T-helper 2 cell treated with Interferon-gamma antibody and Interleukin-4, amounts not matched to agents 5 μg/mL and 100 μg/mL, for 36 hours (primary cell): ENCODE data around the gene GDF10.
A peak's percentile ranks its signal among the peaks of the same experiment; 100 is the strongest.

ENCODE experiments used
- DNase-seq: peaks from one replicate; pipeline ENCODE4 v3.0.0; 2021; ENCODE audit warnings: low spot score
- H3K27ac Mint-ChIP-seq: one replicate; pipeline ENCODE4 v1.8.0; 2021; ENCODE audit warnings: mild to moderate bottlenecking, mixed read lengths
- H3K27me3 Mint-ChIP-seq: one replicate; pipeline ENCODE4 v1.8.0; 2021; ENCODE audit warnings: low read depth, mixed read lengths
- H3K36me3 Mint-ChIP-seq: one replicate; pipeline ENCODE4 v1.8.0; 2021; ENCODE audit warnings: low read depth, mixed read lengths
- H3K4me1 Mint-ChIP-seq: one replicate; pipeline ENCODE4 v1.8.0; 2021; ENCODE audit warnings: low read depth, mixed read lengths
- H3K4me3 Mint-ChIP-seq: one replicate; pipeline ENCODE4 v1.8.0; 2022; ENCODE audit warnings: mild to moderate bottlenecking, moderate library complexity, mixed read lengths
- H3K9me3 Mint-ChIP-seq: one replicate; pipeline ENCODE4 v1.8.0; 2021; ENCODE audit warnings: mixed read lengths

GDF10 gene

DNA sequence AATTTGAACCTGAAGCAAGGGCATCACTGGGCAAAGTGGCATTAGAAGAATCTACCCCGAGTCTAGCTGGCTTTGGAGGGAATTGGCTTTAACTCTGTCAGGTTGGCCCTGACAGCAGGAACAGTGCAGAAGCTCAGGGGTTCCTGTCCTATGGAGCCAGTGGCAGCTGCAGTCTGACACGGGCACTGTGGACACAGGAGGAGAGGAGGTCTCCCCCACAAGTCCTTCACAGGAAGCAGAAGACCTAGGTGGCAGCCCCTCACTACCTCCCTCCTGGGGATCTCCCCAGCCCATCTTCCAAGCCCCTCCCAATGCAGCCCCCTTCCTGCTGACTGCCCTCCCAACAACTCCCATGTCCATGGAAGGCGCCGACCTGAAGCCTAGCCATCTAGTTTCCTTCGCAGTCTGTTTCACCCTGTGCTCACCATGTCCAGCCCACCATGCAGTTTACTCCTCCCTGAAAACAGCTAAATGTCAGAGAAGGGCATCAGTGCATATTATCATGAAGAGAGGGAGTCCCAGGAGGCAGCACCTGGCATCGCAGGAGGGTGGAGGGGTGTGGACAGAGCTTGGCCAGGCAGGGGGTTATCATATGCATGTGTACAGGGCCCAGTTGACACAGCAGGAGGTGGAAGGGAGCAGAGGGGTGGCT, 17.9 kb upstream of the GDF10 start:
- H3K27ac Mint-ChIP-seq = no peak overlapping the region
- H3K4me1 Mint-ChIP-seq = peaks cover 24% of the 10 kb centered on the region
- H3K4me3 Mint-ChIP-seq = no peak overlapping the region
- H3K27me3 Mint-ChIP-seq = peaks cover 2% of the 10 kb centered on the region
- no peaks in the 10 kb centered on the region for H3K36me3 Mint-ChIP-seq
- H3K9me3 Mint-ChIP-seq = no peaks in the 10 kb centered on the region
- no peak for DNase-seq

DNA sequence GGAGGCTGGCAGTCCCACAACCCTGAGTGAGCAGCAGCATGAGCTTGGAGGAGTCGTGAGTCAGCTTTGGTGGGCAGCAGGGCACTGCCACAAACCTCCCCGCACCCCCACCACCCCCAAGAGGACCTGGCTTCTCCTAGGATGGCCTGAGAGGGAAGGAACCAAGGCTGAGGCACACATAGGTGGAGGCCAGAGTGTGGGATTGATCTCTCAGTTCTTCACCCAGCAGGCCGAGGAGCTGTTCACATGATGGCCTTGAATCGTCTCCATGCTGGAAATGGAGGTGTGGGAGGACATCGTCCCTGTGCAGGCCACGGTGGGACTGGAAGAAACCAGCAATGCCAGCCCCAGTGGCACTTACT, 17.4 kb upstream of the GDF10 start:
- Mint-ChIP-seq H3K27me3 (peaks cover 2% of the 10 kb centered on the region), H3K9me3 (no peaks in the 10 kb centered on the region), H3K4me3 (no peak overlapping the region), H3K27ac (no peak overlapping the region), H3K4me1 (peaks cover 19% of the 10 kb centered on the region), H3K36me3 (no peaks in the 10 kb centered on the region)
- DNase-seq = no peak

DNA sequence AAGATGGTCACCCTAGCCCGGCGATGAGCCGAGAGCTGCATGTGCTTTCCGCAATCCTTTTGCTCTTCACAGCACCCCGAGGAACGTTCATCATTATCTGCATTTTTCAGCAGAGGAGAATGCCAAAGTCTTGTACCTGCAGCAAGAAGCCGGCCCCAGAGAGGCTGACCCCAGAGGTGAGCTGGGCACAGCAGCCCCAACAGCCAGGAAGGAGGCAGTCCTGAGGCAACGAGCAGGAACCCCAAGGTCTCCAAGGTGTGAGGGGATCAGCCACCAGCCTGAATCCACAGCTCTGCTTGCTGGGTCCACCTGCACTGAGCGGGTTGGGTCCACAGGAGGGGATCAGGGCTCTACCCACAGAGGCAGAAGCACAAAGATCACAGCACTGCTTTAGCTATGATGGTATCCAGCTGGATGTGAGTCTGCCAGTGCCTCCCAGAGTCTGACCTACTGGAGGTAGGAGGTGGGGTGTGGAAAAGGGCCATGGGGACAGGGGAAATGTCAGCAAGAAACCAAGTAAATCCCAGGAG, 16.8 kb upstream of the GDF10 start:
- H3K27me3 Mint-ChIP-seq = peaks cover 2% of the 10 kb centered on the region
- H3K9me3 Mint-ChIP-seq = no peaks in the 10 kb centered on the region
- peaks cover 17% of the 10 kb centered on the region for H3K4me1 Mint-ChIP-seq
- no peak overlapping the region for H3K27ac Mint-ChIP-seq
- no peaks in the 10 kb centered on the region for H3K36me3 Mint-ChIP-seq
- DNase-seq = no peak
- no peak overlapping the region for H3K4me3 Mint-ChIP-seq

DNA sequence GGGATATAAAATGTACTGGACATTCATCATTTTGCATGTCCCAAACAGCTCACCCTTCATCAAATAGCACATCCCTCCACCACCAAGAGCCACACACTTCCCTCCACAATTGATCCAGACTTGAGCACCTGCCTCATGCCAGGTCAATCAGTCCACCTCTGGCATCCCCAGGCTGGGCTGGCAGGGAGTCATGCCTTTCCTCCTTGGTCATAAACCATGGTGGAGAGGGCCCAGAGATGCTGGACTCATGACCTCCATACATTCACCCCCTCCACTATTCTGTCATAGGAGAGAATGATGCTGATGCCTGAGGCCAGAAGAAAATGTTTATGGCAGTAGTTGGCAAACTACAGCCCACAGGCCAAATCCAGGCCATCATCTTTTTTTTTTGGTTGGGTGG, 16.1 kb upstream of the GDF10 start:
- H3K9me3 Mint-ChIP-seq = no peaks in the 10 kb centered on the region
- peaks cover 15% of the 10 kb centered on the region for H3K4me1 Mint-ChIP-seq

DNA sequence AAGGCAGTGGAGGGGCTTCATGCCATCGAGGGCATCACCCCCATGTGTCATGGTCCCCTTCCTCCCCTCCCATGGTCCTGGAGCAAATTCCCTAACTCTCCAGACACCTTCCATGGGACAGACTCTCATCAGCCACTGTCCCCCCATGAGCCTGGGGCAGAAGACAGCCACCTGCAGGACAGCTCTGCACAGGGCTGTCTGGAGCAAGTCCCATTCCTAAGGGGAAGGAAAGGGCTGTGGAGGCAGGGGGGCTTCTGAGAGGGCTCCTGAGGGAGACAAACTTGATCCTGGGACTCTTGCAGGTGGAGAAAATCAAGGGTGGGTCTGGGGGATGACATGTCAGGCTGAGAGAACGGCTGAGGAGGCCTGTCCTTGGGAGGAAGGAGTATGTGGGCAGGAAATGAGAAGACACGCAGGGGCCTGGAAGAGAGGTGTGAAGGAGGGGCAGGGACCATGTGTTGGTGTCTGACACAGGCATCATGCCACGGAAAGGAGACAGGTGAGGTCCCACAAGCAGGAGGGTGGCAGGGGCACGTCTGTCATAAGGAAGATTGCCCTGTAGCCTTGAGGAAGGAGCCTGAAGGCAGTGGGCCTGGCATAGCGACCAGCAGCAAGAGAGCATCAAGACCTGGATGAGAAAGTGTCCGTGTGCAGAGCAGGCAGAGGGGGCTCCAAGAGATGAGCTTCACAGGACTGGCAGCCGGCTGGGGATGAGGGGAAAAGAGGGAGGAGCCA, 14.4 kb upstream of the GDF10 start:
- Mint-ChIP-seq H3K27me3 (peaks cover 2% of the 10 kb centered on the region), H3K36me3 (no peaks in the 10 kb centered on the region), H3K27ac (no peak overlapping the region), H3K9me3 (no peaks in the 10 kb centered on the region), H3K4me3 (no peak overlapping the region), H3K4me1 (peaks cover 15% of the 10 kb centered on the region)
- DNase-seq = no peak

More for the DNA sequence above, 16.1 kb upstream of the GDF10 start:
- Mint-ChIP-seq H3K27me3 (peaks cover 2% of the 10 kb centered on the region), H3K36me3 (no peaks in the 10 kb centered on the region), H3K27ac (no peak overlapping the region), H3K4me3 (no peak overlapping the region)
- DNase-seq = no peak

DNA sequence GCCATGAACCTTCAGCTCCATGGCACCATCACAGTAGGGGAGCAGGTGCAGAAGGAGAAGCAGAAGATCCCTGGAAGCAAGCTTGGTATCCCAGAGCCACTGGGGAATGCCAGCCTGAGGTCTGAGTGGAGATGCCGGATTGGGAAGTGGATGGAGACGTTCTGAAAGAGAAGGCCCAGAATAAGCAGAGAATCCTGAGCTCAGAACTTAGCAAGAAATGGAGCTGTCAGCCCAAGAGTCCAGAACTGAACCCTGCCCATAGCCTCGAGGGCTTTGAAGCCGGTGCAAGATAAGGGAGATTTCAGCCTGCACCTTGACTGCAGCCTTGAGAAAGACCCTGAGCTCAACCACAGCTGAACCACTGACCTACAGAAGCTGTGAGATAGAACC, 13.9 kb upstream of the GDF10 start:
- Mint-ChIP-seq H3K4me1 (peaks cover 15% of the 10 kb centered on the region), H3K4me3 (no peak overlapping the region), H3K27ac (no peak overlapping the region), H3K27me3 (peaks cover 2% of the 10 kb centered on the region), H3K9me3 (no peaks in the 10 kb centered on the region), H3K36me3 (no peaks in the 10 kb centered on the region)
- DNase-seq = no peak

DNA sequence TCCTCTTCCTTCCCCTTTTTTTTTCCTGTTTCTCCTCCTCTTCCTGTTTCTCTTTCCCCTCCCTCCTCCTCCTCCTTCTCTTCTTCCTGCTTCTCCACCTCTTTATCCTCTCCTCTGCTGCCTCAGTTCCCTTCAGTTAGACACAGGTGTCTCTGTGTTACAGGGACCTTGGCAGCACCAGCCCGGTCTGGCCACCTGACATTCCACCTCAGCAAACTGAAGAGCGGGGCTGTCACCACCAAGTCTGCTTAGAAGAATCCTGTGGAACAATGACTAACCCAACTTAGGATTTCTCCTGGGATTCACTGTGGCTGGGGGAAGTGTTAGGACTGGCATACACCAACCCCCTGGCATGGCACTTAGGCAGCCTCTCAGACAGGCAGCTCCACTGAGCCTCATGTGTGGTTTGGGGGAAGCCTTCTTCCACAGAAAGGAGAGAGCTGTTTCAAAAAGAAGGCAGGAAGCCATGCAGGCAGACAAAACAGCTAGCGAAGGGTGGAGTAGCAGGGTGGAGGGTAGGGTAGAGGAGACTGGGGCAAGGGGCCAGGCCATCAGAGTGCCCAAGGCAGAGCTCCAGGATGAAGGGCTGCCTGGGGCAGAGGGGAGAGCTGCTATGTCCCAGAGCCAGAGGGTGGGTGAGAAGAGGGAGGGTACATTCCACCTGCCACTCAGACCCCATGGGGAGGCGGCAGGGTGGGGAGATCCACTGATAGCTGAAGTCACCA, 13.2 kb upstream of the GDF10 start:
- Mint-ChIP-seq H3K36me3 (no peaks in the 10 kb centered on the region), H3K27me3 (no peaks in the 10 kb centered on the region), H3K4me1 (peaks cover 15% of the 10 kb centered on the region), H3K9me3 (no peaks in the 10 kb centered on the region), H3K4me3 (peak overlapping the region; percentile 21), H3K27ac (peak overlapping the region; percentile 63)
- no peak for DNase-seq

DNA sequence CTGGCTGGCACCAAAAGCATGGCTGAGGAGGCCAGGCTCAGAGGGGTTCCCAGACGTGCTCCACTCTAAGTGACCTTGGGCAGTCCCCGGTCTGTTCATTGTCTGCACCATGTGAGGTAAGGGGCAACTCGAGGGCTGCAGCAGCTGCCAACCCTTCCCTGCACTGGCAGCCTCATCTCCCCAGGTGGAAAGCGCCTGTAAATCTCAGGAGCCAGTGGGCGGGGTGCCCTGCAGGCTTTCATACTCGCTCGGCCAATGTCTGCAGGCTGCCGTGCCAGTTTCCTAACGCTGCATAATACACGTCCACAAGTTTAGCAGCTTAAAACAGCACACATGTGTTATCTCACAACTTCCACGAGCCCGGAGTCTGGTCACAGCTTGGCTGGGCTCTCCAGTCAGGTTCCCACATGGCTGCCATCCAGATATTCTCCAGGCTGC, 12.6 kb upstream of the GDF10 start:
- Mint-ChIP-seq H3K36me3 (no peaks in the 10 kb centered on the region), H3K27me3 (no peaks in the 10 kb centered on the region), H3K27ac (no peak overlapping the region), H3K4me1 (peaks cover 15% of the 10 kb centered on the region), H3K9me3 (no peaks in the 10 kb centered on the region), H3K4me3 (no peak overlapping the region)
- DNase-seq = no peak

DNA sequence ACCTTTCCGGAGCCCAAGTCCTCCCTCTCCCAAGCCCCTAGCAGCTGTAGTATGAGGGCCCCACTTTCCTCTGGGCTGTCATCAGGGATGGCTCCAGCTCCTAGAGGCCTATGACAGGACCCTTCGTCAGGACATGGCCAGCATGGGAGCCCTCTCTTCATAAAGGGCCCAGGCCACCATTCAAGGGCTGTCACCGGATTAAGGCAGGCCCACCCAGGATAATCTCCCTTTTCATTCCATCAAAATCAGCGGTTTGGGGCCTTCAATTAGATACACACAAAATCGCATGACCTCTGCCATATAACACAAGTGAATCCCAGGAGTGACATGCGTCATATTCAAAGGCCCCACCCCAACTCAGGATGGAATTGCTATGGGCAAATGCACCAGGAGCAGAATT, 12.2 kb upstream of the GDF10 start:
- Mint-ChIP-seq H3K27me3 (no peaks in the 10 kb centered on the region), H3K9me3 (no peaks in the 10 kb centered on the region), H3K4me3 (no peak overlapping the region), H3K27ac (no peak overlapping the region), H3K4me1 (peaks cover 15% of the 10 kb centered on the region), H3K36me3 (no peaks in the 10 kb centered on the region)
- no peak for DNase-seq

DNA sequence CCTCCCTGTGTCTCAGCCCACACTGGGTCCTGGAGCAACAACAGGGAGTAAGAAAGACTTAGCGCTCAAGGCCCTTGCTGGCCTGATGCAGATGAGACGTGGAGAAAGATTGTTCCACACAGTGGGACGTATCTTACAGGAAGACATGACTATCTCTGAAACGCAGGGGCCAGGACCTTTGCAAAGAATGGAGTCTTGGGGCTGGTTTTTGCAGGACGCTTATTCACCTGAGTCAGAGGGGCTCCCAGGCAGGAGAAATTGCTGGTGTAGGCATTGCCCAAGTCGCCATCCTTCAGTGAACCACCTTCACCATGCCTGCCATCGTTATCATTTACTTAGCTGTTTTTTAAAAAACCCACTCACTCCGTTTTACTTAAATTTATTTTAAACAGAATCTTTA, 11.8 kb upstream of the GDF10 start:
- Mint-ChIP-seq H3K27ac (no peak overlapping the region), H3K9me3 (no peaks in the 10 kb centered on the region), H3K36me3 (no peaks in the 10 kb centered on the region), H3K4me3 (no peak overlapping the region), H3K4me1 (peaks cover 15% of the 10 kb centered on the region), H3K27me3 (no peaks in the 10 kb centered on the region)
- DNase-seq = no peak

DNA sequence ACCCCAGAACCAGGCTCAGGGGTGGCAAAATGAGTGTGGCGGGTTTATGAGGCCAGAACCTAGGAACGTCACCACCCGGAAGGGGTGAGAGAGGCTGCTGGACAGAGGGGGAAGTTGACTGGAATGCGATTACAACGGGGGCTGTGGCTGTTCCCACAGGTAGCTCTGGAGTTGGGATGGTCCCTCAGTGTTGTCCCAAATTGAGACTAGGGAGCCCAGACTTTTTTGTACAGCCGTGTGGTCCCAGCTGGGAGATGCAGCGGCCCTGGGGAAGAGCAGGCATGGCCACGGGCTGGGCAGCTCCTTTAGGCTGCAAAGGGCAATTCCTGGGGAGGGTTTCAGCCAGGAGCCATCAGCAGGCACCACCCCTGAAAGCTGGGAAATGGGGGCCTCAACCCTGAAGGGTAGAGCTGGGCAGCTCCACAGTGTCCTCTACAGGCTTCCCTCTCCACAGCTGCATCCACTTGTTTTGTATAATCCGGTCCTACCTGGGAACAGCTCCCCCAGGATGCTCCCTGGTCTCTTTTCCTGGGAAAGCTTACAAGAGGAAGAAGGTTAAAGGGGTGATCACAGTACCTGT, 11.0 kb upstream of the GDF10 start:
- no peaks in the 10 kb centered on the region for H3K9me3 Mint-ChIP-seq
- no peak for DNase-seq

DNA sequence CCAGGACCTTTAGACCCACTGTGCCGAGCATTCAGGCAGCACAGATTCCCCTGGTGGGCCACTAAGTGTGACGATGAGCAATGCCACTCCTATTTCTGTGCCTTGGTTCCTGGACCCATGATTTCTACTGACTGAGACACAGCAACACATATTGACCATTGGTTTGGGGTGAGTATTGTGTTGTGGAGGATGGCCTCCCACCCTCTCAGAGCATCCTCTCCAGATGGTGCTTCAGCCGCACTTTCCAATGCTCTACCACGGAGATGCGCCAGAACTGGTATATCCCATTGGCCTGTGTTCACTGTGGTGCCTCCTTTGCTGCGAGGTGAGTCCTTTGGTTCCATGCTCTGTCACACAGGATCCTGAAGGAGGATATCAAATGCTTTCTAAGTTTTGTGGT, 10.1 kb upstream of the GDF10 start:
- no peak overlapping the region for H3K4me3 Mint-ChIP-seq
- H3K4me1 Mint-ChIP-seq = peaks cover 13% of the 10 kb centered on the region
- no peaks in the 10 kb centered on the region for H3K36me3 Mint-ChIP-seq
- no peaks in the 10 kb centered on the region for H3K27me3 Mint-ChIP-seq
- no peak for DNase-seq
- no peaks in the 10 kb centered on the region for H3K9me3 Mint-ChIP-seq
- no peak overlapping the region for H3K27ac Mint-ChIP-seq

More for the DNA sequence above, 11.0 kb upstream of the GDF10 start:
- H3K27ac Mint-ChIP-seq = no peak overlapping the region
- no peak overlapping the region for H3K4me3 Mint-ChIP-seq
- peaks cover 15% of the 10 kb centered on the region for H3K4me1 Mint-ChIP-seq
- H3K27me3 Mint-ChIP-seq = no peaks in the 10 kb centered on the region
- H3K36me3 Mint-ChIP-seq = no peaks in the 10 kb centered on the region

DNA sequence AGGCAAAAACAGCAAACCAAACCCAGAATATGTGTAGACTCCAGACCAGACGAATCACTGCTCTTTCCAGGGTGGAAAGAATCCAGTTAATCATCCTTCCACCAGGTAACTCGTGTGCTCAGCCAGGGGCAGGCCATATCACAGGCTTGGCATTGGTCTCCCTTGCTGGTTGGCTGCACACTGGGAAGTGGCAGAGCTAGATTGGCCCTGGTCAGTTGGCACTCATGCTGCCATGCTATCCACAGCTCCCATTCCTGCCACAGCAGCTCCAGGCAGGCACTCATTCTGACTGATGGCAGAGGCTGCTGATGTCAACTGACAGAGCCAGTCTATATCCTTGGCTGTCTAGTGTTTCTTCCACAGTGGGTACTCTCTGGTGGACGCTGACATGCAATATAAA, 9.7 kb upstream of the GDF10 start:
- Mint-ChIP-seq H3K27ac (no peak overlapping the region), H3K9me3 (no peaks in the 10 kb centered on the region), H3K4me1 (peaks cover 13% of the 10 kb centered on the region), H3K27me3 (no peaks in the 10 kb centered on the region), H3K4me3 (no peak overlapping the region), H3K36me3 (no peaks in the 10 kb centered on the region)
- DNase-seq = no peak

DNA sequence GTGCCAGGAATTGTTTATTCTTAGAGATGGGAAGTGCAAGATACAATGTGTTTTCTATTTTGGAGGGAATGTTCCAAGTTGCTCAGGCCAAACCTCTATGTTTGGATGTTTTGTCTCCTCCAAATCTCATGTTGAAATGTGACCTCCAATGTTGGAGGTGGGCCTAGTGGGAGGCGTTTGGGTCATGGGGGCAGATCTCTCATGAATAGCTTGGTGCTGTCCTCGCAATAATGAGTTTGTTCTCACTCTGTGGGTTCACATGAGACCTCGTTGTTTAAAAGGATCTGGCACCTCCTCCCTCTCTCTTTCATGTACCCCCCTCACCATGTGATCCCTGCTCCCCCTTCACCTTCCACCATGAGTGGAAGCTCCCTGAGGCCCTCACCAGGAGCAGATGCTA, 8.3 kb upstream of the GDF10 start:
- H3K27ac Mint-ChIP-seq = no peak overlapping the region
- H3K36me3 Mint-ChIP-seq = no peaks in the 10 kb centered on the region
- no peaks in the 10 kb centered on the region for H3K9me3 Mint-ChIP-seq
- H3K4me1 Mint-ChIP-seq = peaks cover 4% of the 10 kb centered on the region
- peaks cover 9% of the 10 kb centered on the region for H3K27me3 Mint-ChIP-seq
- H3K4me3 Mint-ChIP-seq = no peak overlapping the region
- DNase-seq = no peak
